GM12801 (cell line): Measurements from ENCODE around the gene ZNF22.

Experiments
- TF ChIP-seq, protein P1 (sequence below): IDR thresholded peaks from one replicate; pipeline ENCODE4 v1.5.1; 2011; ENCODE audit warnings: control low read depth; ENCODE audit not compliant: insufficient read length; ENCODE audit errors: extremely low read depth

The ZNF22 gene

DNA sequence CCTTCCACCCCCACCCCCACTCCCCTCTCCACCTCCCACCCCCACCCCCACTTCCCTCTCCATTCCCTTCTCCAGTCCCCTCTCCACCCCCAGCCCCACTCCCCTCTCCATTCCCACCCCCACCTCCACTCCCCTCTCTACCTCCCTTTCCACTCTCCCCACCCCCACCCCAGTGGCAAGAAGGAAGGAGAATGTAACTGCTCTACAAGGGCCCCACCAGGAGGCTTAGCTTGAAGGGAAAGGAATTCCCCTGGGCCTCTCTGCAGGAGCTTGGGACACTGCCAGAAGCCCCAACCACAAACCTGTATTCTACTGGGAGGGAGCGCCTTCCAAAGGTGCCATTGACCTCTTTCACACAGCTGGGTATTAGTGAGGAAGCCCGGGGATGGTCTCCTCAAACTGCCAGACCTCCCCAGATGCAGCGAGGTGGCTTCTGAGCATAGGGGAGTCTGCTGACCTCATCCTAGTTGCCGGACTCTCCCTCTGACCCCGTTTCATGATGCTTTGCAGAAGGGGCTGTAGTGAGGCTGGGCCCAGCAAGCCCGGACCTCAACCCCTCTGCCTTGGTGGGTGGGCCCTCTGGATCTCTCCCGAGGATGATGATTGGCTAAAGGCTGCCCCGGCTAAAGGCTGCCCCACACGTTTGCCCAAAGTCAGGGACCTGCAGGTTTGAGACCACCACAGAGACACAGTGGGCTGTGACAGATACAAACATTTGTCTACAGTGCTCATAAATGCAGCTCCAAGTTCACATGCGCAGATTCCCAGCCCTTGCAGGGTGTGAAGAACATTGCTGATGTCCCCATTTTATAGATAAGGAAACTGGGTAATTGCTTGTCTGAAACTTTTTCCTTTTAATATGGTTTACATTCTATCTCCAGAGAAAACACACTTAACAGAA lies 25.0 kb upstream of the ZNF22 start:
- TF ChIP-seq, protein P1, sequence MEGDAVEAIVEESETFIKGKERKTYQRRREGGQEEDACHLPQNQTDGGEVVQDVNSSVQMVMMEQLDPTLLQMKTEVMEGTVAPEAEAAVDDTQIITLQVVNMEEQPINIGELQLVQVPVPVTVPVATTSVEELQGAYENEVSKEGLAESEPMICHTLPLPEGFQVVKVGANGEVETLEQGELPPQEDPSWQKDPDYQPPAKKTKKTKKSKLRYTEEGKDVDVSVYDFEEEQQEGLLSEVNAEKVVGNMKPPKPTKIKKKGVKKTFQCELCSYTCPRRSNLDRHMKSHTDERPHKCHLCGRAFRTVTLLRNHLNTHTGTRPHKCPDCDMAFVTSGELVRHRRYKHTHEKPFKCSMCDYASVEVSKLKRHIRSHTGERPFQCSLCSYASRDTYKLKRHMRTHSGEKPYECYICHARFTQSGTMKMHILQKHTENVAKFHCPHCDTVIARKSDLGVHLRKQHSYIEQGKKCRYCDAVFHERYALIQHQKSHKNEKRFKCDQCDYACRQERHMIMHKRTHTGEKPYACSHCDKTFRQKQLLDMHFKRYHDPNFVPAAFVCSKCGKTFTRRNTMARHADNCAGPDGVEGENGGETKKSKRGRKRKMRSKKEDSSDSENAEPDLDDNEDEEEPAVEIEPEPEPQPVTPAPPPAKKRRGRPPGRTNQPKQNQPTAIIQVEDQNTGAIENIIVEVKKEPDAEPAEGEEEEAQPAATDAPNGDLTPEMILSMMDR: no peak

DNA sequence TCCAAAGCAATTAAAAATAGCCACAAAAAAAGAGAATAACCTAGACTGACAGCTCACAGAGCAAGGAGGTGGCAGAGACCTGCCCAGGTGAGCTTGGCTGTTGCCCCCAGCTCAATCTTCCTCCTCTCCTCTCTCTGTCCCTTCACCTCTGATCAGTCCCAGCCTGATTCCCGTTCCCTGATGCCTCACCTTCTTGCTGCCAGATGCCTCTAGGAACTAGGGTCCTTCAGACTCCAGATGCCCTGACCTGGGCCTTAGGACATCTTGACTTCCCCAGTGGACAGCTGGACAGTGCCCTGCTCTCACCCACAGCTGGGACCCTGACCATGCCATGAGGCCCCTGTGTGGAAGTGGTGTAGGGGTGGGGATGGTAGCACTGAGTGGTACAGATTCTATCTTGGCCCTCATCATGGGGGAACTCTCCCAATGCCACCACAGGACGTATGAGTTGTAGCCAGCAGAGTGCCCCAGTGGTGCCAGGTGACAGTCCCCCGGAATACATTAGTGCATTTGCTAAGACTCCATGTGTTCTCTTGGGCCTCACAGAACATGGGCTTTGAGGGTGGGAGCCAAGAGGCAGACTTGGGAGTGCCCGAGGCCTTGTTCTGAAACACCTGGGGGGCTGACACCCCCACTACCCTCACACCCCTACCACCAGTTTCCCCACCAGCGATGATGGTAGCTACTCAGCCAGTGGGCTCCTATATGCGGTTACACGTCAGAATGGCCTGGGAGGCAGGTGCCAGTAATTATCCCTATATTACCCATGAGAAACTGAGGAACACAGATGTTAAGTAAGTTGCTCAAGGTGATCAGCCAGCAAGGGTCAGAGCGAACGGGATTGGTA lies 24.1 kb upstream of the ZNF22 start:
- TF ChIP-seq, protein P1: no peak

DNA sequence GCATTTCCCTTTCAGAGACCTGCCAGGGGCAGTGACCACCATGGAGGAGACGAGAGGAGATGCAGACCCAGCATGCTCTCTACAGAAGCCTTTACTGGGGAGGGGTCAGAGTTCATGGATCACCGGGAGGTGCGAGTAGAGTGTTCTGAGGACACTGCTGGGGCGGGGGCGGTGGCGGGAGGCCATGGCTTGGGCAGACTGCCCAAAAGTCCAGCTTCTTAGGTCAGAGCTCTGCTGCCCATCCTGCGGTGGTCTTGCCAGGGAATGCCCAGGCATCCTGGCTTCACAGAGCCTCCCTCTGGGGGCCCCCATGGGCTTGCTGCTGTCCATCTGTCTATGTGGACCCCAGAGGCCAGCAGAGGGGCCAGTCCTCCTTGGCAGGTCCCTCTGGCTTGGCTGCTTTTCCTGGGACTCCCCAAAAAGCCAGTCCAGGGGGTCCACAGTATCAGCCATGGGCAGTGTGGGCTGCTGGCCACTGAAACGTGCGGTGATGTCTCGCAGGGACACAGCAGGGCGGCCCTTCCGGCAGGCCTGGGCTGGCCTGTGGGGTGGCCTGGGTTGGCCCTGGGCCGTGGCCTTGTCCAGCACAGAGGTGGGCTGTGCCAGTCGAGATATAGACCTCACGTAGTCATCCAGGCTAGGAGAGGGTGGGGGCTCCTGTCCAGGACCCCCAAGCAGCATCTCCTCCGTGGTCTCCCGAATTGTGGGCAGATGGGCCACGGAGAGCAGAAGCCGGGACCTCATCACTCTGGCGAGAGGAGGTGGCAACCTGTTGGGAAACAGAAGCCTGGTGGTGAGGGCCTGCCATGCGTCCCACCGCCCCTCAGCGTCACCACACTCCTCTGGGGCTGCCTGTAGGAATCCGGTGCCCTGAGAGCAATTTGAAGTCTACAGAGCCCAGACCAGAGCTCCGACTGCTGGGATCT lies 23.2 kb upstream of the ZNF22 start:
- TF ChIP-seq, protein P1: no peak

DNA sequence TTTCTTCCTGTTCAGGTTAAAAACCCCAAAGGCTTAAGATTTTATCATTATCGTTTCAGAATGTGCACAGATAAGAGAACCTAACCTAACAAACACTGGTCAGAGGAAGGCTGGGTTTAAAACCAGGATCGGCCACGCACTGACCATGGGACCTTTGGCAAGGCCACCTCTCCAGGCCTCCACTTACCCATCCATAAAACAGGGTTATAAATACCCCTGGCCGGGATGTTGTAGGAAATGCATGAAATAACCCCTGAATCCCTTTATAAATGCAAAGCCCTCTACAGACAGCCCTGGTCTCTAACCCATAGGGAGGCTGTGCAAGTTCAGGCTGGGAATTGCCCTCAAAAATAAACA lies 22.5 kb upstream of the ZNF22 start:
- TF ChIP-seq, protein P1: no peak

DNA sequence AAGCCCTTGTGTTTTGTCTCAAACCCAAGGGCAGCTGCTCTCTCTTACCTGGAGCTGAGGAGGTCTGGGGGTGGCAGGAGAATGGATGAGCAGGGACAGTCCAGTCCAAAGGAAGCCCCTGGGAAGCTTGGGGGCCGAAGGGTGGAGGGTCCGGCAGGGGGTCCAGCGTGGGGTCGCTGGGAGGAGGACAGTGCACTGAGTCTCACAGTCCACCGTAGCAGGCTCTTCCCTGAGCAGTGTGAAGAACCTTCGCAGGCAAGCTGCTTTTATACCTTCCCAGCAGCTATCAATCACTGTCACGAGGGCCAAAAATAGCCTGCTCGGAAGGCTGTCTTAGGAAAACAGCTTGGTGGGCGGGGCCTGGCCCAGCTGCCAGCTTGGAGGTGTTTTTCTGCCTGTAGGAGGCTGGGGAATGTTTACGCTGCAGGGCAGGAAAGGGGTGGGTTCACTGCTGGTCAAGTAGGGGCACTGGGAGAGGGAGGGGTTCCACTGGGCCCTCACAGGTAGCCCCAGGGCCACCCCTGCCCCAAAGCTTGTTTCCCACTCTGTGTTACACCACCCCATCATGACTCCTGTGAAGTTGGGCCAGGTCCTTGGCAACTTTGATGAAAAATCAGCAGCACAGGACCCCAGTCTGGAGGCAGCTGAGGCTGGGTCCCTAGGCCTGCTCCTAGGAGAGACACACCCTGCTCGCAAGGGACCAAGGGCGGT lies 22.0 kb upstream of the ZNF22 start, which contains the start of gene DEPP1:
Gene DEPP1, minus strand, starts transcription at position 240 of the 711 bp plus-strand sequence. CDS start 779 bp downstream, outside the sequence.
- TF ChIP-seq, protein P1: no peak

DNA sequence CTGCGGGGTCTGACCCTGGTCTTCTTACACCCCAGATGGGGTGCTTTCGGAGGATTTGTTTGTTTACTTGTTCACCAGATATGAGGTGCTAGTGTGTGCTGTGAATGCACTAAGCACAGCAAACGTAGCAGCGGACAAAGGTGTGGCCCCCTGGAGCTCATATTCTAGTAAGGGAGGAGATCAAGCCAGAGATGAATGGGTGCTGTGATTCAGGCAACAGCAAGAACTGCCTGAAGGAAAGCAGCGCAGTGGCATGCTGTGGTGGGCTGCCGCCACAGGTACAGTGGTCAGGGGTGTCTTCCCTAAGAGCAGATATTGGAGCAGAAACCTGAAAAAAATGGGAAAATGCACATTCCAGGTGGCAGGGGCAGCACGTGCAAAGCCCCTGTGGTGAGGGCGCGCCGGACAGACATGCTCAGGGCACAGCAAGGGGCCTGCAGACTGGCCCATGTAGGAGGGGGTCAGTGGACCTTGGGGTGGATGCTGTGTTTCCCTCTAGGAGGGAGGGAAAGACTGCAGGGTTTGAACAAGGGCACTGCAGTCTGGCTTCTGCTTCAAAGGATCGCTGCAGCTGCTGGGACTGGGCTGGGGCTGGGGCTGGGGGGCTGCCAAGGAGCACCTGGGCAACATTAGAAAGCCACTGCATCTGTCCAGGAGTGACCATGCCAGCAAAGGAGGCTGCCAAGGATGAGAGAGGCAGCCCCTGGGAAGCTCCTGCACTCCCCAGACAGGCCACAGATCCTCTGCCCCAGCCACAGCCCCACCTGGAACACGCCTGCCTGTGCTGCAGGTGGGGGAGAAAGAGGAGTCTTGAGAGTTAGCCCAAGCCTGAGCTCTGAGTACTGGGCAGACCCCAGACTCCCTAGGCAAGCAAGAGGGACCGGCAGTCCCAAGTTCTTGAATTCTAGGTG lies 21.2 kb upstream of the ZNF22 start:
- TF ChIP-seq, protein P1: no peak
